IPS-18a (cell line): Measurements from ENCODE around the gene KANSL2.
"Not testable (repeated sequence)": the region's sequence is repeated elsewhere in the genome, so short reads cannot be mapped to it uniquely, and the experiment has no call there.

Experiments used
- H3K27ac ChIP-seq: one replicate; pipeline ENCODE4 v1.5.1; 2013; ENCODE audit warnings: low read length
- H3K27me3 ChIP-seq: one replicate; pipeline ENCODE4 v1.6.1; 2013; ENCODE audit warnings: mild to moderate bottlenecking, low read length; ENCODE audit not compliant: control insufficient read depth, insufficient read depth
- H3K36me3 ChIP-seq: one replicate; pipeline ENCODE4 v1.6.1; 2013; ENCODE audit warnings: low read depth, low read length; ENCODE audit not compliant: control insufficient read depth
- H3K4me1 ChIP-seq: one replicate; pipeline ENCODE4 v1.6.1; 2013; ENCODE audit warnings: low read depth, low read length; ENCODE audit not compliant: control insufficient read depth
- H3K4me3 ChIP-seq: one replicate; pipeline ENCODE4 v1.5.1; 2013; ENCODE audit warnings: low read length
- H3K9ac ChIP-seq: one replicate; pipeline ENCODE4 v1.6.1; 2013; ENCODE audit warnings: mild to moderate bottlenecking, low read length, moderate library complexity
- H3K9me3 ChIP-seq: one replicate; pipeline ENCODE4 v1.6.1; 2013; ENCODE audit warnings: low read depth, low read length; ENCODE audit not compliant: control insufficient read depth

Gene KANSL2

GRCh38 chr12:48682927-48683326 is 889 bp upstream of the KANSL2 start:
- Histone ChIP-seq H3K9ac (no peak overlapping the region), H3K36me3 (peaks cover 30% of the 10 kb centered on the region), H3K27ac (no peak overlapping the region), H3K4me1 (no peaks in the 10 kb centered on the region), H3K4me3 (peak overlapping the region; percentile 100), H3K9me3 (no peaks in the 10 kb centered on the region), H3K27me3 (no peaks in the 10 kb centered on the region)

GRCh38 chr12:48682533-48682905 is 481 bp upstream of the KANSL2 start:
- H3K27me3 ChIP-seq, H3K27ac ChIP-seq, H3K9me3 ChIP-seq, H3K4me1 ChIP-seq: not testable (repeated sequence)
- peak overlapping the region; percentile 100 for H3K9ac ChIP-seq
- H3K36me3 ChIP-seq: peaks cover 33% of the 10 kb centered on the region
- peak overlapping the region; percentile 100 for H3K4me3 ChIP-seq

GRCh38 chr12:48681399-48681709 is 684 bp downstream of the KANSL2 start:
- Histone ChIP-seq H3K9ac (peak overlapping the region; percentile 100), H3K27ac (peak overlapping the region; percentile 96), H3K36me3 (peaks cover 44% of the 10 kb centered on the region), H3K4me1 (no peaks in the 10 kb centered on the region), H3K4me3 (peak overlapping the region; percentile 100), H3K9me3 (no peaks in the 10 kb centered on the region), H3K27me3 (no peaks in the 10 kb centered on the region)

- Histone ChIP-seq H3K27me3 (no peaks in the 10 kb centered on the region), H3K27ac (no peak overlapping the region), H3K36me3 (peaks cover 49% of the 10 kb centered on the region), H3K4me1 (no peaks in the 10 kb centered on the region), H3K4me3 (peak overlapping the region; percentile 100), H3K9me3 (no peaks in the 10 kb centered on the region), H3K9ac (peak overlapping the region; percentile 100)
Measured at GRCh38 chr12:48680861-48681260, 1.2 kb downstream of the KANSL2 start.

- Histone ChIP-seq H3K36me3 (peaks cover 64% of the 10 kb centered on the region), H3K27me3 (no peaks in the 10 kb centered on the region), H3K4me1 (no peaks in the 10 kb centered on the region), H3K9ac (no peak overlapping the region), H3K27ac (no peak overlapping the region), H3K9me3 (no peaks in the 10 kb centered on the region), H3K4me3 (peak overlapping the region; percentile 3)
Measured at GRCh38 chr12:48678551-48679185, 3.4 kb downstream of the KANSL2 start.

GRCh38 chr12:48671231-48671856 is 10.7 kb downstream of the KANSL2 start:
- no peaks in the 10 kb centered on the region for H3K27me3 ChIP-seq
- peaks cover 81% of the 10 kb centered on the region for H3K36me3 ChIP-seq
- H3K9me3 ChIP-seq: no peaks in the 10 kb centered on the region
- H3K27ac ChIP-seq: no peak overlapping the region
- H3K9ac ChIP-seq: no peak overlapping the region
- H3K4me3 ChIP-seq: no peak overlapping the region
- H3K4me1 ChIP-seq: no peaks in the 10 kb centered on the region

- H3K9me3 ChIP-seq: no peaks in the 10 kb centered on the region
- peaks cover 78% of the 10 kb centered on the region for H3K36me3 ChIP-seq
Measured at GRCh38 chr12:48668996-48669395, 13.0 kb downstream of the KANSL2 start.

GRCh38 chr12:48659863-48660262 is 22.2 kb downstream of the KANSL2 start:
- Histone ChIP-seq H3K9me3 (no peaks in the 10 kb centered on the region), H3K36me3 (peaks cover 79% of the 10 kb centered on the region), H3K4me1 (no peaks in the 10 kb centered on the region), H3K27ac (no peak overlapping the region), H3K9ac (no peak overlapping the region), H3K27me3 (no peaks in the 10 kb centered on the region), H3K4me3 (no peak overlapping the region)

More at GRCh38 chr12:48668996-48669395, 13.0 kb downstream of the KANSL2 start:
- Histone ChIP-seq H3K4me1 (no peaks in the 10 kb centered on the region), H3K9ac (no peak overlapping the region), H3K4me3 (no peak overlapping the region), H3K27ac (no peak overlapping the region), H3K27me3 (no peaks in the 10 kb centered on the region)

- H3K9ac ChIP-seq: no peak overlapping the region
- no peaks in the 10 kb centered on the region for H3K27me3 ChIP-seq
- H3K4me3 ChIP-seq: no peak overlapping the region
- H3K4me1 ChIP-seq: no peaks in the 10 kb centered on the region
- H3K27ac ChIP-seq: no peak overlapping the region
- no peaks in the 10 kb centered on the region for H3K9me3 ChIP-seq
- peaks cover 47% of the 10 kb centered on the region for H3K36me3 ChIP-seq
Measured at GRCh38 chr12:48651681-48652080, 30.4 kb downstream of the KANSL2 start.

GRCh38 chr12:48645354-48645753 is 36.7 kb downstream of the KANSL2 start:
- H3K36me3 ChIP-seq: not testable (repeated sequence)

GRCh38 chr12:48643011-48643410 is 39.0 kb downstream of the KANSL2 start:
- no peaks in the 10 kb centered on the region for H3K36me3 ChIP-seq
- no peak overlapping the region for H3K9ac ChIP-seq
- no peaks in the 10 kb centered on the region for H3K27me3 ChIP-seq
- no peak overlapping the region for H3K4me3 ChIP-seq
- no peak overlapping the region for H3K27ac ChIP-seq
- H3K9me3 ChIP-seq: no peaks in the 10 kb centered on the region
- no peaks in the 10 kb centered on the region for H3K4me1 ChIP-seq

More at GRCh38 chr12:48645354-48645753, 36.7 kb downstream of the KANSL2 start:
- H3K4me3 ChIP-seq, H3K27ac ChIP-seq, H3K9ac ChIP-seq, H3K4me1 ChIP-seq, H3K9me3 ChIP-seq, H3K27me3 ChIP-seq: not testable (repeated sequence)
